NB4 (cell line): ENCODE results near the gene EXOC3.

Source experiments
- CTCF ChIP-seq: IDR thresholded peaks from one replicate; pipeline ENCODE4 v1.5.1; 2012; ENCODE audit warnings: low read depth, low read length
- MAX ChIP-seq: IDR thresholded peaks from 2 replicates; pipeline ENCODE4 v1.6.1; 2011; ENCODE audit warnings: low read depth, low read length
- POLR2A ChIP-seq: IDR thresholded peaks from 2 replicates; pipeline ENCODE4 v1.6.1; 2011; ENCODE audit warnings: mild to moderate bottlenecking; ENCODE audit not compliant: insufficient read length; ENCODE audit errors: extremely low read depth

GRCh38 chr5:516338-516925 is 73.5 kb downstream of the EXOC3 start:
- TF ChIP-seq CTCF = no peak
- TF ChIP-seq POLR2A = no peak
- no peak for TF ChIP-seq MAX
